GM12864 (cell line): ENCODE measurements around the gene CRABP1.

Experiments used
- DNase-seq: peaks from one replicate; pipeline ENCODE4 v3.0.0-alpha.2; 2011; ENCODE audit warnings: low read depth
- H3K4me3 ChIP-seq: 2 replicates; pipeline ENCODE4 v1.5.1; 2011; ENCODE audit warnings: mild to moderate bottlenecking, low read depth, low read length, control low read depth
- CTCF ChIP-seq: IDR thresholded peaks from 2 replicates; pipeline ENCODE4 v1.5.1; 2011; ENCODE audit warnings: low read depth, mild to moderate bottlenecking, moderate library complexity, low read length, control low read depth, inconsistent platforms; ENCODE audit errors: missing control alignments

CRABP1 gene

GRCh38 chr15:78329625-78330024 lies 10.5 kb upstream of the CRABP1 start:
- H3K4me3 ChIP-seq = no peak overlapping the region
- no peak for TF ChIP-seq CTCF
- no peak for DNase-seq

GRCh38 chr15:78334845-78335244 lies 5.3 kb upstream of the CRABP1 start:
- no peak for TF ChIP-seq CTCF
- no peak for DNase-seq

DNA sequence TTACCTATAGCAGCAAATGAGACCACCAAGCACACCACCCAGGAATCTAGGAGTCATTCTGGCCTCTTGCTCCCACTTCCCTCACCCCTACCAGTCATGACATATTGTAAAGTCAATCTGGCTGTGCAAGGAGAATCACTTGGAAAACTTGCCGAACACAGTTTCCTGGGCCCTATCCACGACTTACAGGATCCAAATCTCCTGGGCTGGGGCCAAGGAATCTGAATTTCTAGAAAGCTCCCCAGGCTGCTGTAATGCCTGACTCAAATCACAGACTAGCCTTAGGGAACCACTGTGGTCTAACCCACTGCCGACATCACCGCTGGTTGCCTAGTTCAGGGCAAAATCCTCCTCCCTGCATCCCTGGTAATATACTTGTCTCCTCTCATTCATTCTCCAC lies 4.2 kb upstream of the CRABP1 start:
- DNase-seq = no peak
- no peak for TF ChIP-seq CTCF
- no peak overlapping the region for H3K4me3 ChIP-seq

More at GRCh38 chr15:78334845-78335244, 5.3 kb upstream of the CRABP1 start:
- H3K4me3 ChIP-seq = no peak overlapping the region

- no peak for TF ChIP-seq CTCF
- H3K4me3 ChIP-seq = no peak overlapping the region
- DNase-seq = no peak
Measured at GRCh38 chr15:78338781-78339180, 1.4 kb upstream of the CRABP1 start.

- TF ChIP-seq CTCF = no peak
- DNase-seq = no peak
- no peak overlapping the region for H3K4me3 ChIP-seq
Measured at GRCh38 chr15:78339559-78339958, 594 bp upstream of the CRABP1 start.

DNA sequence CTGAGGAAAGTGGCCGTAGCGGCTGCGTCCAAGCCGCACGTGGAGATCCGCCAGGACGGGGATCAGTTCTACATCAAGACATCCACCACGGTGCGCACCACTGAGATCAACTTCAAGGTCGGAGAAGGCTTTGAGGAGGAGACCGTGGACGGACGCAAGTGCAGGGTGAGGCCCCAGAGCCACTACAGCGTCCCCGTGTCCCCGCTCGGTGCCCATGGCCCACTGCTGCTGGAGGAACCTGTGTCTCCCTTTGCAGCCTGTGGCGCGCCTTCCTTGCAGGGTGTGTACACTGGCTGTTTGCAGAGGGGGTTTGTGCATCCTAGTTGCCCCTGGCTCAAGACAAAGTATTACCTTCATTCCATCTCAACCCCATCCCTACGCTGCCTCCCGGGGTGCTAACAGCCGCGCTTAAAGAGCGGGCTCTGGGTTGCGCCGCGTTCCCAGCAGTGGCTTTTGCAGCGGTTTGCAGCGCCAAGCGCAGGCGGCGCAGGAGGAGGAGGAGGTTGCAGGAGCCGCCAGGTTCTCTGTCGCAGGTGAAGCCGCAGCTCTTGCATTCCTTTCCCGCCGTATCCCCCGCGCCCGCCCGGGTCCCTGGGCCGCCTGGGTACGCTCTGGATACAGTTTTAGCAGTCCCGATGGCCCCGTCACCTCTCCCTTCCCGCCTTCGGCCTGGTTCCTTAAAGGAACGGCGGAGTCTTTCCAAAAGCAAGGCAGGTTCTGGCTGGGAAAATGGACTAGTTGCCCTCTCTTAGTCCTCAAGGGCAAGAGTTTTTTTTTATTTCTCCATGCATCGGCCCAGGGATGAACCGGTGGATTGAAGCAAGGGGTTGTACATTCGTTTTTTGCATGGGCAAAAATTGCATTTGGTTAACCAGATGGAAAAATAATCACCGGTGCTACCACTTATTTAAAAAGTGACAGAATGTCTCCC lies 1.2 kb downstream of the CRABP1 start:
- no peak for DNase-seq
- TF ChIP-seq CTCF = no peak
- no peak overlapping the region for H3K4me3 ChIP-seq

DNA sequence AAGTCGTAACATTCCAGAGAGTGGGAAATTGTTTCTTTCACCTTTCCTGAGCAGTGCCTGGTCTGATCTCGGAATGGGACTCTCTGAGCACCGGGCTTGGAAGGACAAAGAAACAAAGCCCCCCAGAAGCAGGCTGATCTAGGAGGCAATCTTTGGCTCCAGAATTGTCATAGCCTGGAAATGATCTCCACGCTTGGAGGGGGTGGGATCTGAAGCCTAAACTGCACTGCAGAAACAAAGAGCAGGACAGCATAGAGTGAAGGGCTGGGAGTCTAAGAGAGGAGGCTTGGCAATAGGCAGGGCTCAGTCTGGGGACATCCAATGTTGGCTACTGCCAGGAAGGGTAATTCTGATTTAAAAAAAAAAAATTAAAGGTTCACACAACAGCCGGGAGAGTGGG lies 1.9 kb downstream of the CRABP1 start:
- no peak for DNase-seq
- no peak for TF ChIP-seq CTCF
- H3K4me3 ChIP-seq = no peak overlapping the region
